ES-I3 (cell line): ENCODE data around the gene PIGBOS1.
A peak's percentile ranks its signal among the peaks of the same experiment; 100 is the strongest.

Experiments used
- H3K36me3 ChIP-seq: 2 replicates; pipeline ENCODE4 v1.6.1; 2013; ENCODE audit warnings: mild to moderate bottlenecking, low read length, control low read depth, moderate library complexity; ENCODE audit not compliant: insufficient read depth
- H3K4me1 ChIP-seq: 2 replicates; pipeline ENCODE4 v1.6.1; 2013; ENCODE audit warnings: mild to moderate bottlenecking, control low read depth, low read length; ENCODE audit not compliant: insufficient read depth
- H3K9ac ChIP-seq: 2 replicates; pipeline ENCODE4 v1.6.1; 2013; ENCODE audit warnings: low read depth, mild to moderate bottlenecking, low read length, moderate library complexity
- H3K9me3 ChIP-seq: 2 replicates; pipeline ENCODE4 v1.6.1; 2013; ENCODE audit warnings: mild to moderate bottlenecking, low read length, moderate library complexity; ENCODE audit not compliant: control insufficient read depth, insufficient read depth

The PIGBOS1 gene, protein sequence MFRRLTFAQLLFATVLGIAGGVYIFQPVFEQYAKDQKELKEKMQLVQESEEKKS

DNA sequence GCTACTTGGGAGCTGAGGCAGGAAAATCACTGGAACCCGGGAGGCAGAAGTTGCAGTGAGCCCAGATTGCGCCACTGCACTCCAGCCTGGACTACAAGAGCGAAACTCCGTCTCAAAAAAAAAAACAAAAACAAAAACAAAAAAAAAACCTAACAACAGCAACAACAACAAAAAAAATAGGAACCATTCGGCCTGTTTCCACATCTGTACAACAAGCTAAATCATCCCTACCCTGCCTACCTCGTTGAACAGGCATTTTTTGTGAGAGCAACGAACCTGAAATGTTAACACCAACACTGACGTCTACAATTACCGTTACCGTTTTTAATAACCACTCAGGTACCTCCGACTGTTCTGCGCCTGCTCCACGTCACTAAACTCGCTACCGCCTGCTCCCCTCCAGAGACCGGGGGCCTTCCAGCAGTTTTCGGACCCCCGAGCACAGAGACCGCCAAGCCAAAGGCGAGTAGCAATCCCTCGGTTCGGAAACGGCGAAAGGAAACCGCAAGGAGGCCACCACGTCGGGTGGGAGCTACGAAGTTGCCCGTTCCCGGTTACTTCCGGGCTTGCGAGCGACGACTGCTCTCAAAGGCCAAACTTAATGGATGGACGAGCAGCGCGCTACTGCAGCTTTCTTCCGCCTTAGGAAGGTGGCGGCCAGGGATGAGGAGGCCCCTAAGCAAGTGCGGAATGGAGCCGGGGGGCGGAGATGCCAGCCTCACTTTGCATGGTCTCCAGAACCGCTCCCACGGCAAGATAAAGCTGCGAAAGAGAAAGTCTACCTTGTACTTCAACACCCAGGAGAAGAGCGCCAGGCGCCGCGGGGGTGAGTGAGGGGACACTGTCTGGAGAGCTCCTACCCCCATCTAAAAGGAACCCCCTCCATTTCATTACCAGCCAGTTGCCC, at the start of gene PIGBOS1, which contains the start of gene PIGB:
TSS of gene PIGBOS1 (minus strand) at position 536 of the 907 bp plus-strand sequence. CDS start 1,331 bp downstream, outside the sequence.
TSS of gene PIGB (plus strand) at position 635 of the 907 bp plus-strand sequence. CDS start at position 664, 29 bp downstream.
- H3K9me3 ChIP-seq: no peaks in the 10 kb centered on the region
- peak within 1 kb of the TSS; percentile 75 for H3K9ac ChIP-seq
- no peaks in the 10 kb centered on the region; the same call in 1 of the 2 replicates for H3K36me3 ChIP-seq
- H3K4me1 ChIP-seq: peaks cover 6% of the 10 kb centered on the region

DNA sequence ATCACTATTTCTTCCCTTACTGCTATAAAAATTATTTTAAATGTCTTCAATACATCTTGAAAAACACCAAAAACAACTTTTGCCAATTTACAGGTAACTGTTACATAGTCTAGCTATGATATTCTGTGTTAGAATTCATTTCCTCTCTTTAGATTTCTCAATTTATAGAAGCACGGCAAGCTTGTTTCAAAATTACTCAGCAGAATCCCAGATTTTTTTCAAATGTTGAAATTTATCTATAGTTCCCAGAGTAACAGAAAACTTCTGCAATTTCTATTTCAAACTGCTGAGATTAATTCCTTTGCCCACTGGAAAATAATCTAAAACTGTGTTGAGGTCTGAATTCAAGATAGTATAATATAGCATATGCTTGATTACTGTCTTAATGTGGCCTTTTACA, 48.1 kb upstream of the PIGBOS1 start:
- H3K4me1 ChIP-seq: no peaks in the 10 kb centered on the region
- no peaks in the 10 kb centered on the region for H3K9me3 ChIP-seq
- H3K36me3 ChIP-seq: no peaks in the 10 kb centered on the region
- H3K9ac ChIP-seq: no peak overlapping the region

DNA sequence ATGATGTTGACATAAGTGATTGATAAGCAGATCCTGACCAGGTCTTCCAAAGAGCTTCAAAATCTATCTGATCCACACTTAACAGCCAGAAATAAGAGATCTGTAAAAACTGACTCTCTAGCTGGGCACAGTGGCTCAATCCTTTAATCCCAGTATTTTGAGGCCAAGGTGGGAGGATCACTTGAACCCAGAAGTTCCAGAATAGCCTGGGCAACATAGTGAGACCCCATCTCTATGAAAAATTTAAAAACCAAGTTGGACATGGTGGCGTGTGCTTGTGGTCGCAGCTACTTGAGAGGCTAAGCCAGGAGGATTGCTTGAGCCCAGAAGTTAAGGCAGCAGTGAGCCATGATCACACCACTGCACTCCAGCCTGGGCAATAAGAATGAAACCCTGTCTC, 43.7 kb upstream of the PIGBOS1 start:
- H3K9ac ChIP-seq: no peak overlapping the region
- no peaks in the 10 kb centered on the region; the same call in 1 of the 2 replicates for H3K4me1 ChIP-seq
- no peaks in the 10 kb centered on the region for H3K9me3 ChIP-seq
- H3K36me3 ChIP-seq: no peaks in the 10 kb centered on the region

DNA sequence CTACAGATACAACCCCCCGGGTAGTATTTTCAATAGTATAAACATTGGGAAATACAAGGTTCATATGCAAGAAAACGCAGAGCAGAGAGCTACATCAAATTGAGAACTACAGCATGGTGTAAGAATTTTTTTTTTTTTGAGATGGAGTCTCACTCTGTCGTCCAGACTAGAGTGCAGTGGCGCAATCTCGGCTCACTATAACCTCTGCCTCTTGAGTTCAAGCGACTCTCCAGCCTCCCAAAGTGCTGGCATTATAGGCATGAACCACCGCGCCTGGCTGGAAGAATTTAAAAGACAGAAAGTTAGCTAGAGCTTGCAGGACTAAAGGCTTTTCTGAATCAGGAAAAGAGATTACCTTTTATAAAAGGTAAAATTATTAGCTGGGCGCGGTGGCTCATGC, 42.1 kb upstream of the PIGBOS1 start:
- Histone ChIP-seq H3K9ac (no peak overlapping the region), H3K4me1 (no peaks in the 10 kb centered on the region; the same call in 1 of the 2 replicates), H3K36me3 (no peaks in the 10 kb centered on the region), H3K9me3 (no peaks in the 10 kb centered on the region)

DNA sequence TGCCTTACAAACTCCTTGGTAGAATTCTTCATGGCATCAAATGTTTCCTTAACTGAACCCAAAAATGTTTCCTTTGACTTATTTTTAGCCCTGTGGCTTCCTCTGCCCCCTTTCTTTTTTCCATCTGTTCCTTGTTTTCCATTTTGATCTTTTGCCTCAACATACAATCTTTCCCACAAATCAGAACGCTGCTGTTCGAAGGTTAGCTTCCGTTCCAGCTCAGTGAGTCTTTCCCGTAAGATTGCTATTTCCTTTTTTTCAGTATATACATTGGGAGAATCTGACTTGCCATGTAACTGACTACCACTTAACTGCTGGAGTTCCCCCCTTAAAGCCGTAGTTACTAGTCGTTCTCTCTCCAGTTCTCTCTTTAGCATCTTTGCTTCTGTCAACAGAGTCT, 41.3 kb upstream of the PIGBOS1 start:
- Histone ChIP-seq H3K4me1 (no peaks in the 10 kb centered on the region; the same call in 1 of the 2 replicates), H3K36me3 (no peaks in the 10 kb centered on the region), H3K9me3 (no peaks in the 10 kb centered on the region), H3K9ac (no peak overlapping the region)

DNA sequence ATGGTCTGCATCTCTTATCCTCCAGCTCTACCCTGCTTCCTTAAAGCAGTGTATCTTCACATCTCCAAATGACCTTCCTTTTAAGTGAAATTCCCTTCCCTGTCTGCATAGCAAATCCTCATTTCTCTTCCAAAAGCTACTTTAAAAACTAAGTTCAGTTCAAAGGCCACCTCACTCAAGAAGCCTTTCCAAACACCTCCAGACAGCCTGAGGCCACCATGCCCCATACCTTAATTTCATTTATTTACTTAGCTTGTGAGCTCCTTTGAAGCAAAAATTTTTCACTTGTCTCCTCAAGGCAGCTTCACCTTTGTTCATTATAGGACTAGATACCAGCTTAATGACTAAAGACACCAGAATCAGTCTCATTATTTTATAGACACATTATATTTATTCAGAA, 39.5 kb upstream of the PIGBOS1 start:
- H3K36me3 ChIP-seq: no peaks in the 10 kb centered on the region
- no peak overlapping the region for H3K9ac ChIP-seq
- H3K4me1 ChIP-seq: peaks cover 2% of the 10 kb centered on the region
- H3K9me3 ChIP-seq: no peaks in the 10 kb centered on the region

DNA sequence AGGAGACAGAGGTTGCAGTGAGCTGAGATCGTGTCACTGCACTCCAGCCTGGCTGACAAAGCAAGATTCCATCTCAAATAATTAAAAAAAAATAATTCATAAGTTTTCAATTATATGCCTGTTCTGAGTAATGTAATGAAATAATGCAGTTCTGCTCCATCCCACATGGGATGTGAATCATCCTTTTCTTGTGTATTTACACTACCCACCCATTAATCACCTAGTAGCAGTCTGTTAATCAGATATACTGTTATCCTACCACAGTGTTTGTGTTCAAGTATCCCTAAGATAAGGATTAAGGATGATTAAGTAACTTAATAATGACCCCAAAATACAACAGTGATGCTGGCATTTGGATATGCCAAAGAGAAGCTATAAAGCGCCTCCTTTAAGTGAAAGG, 38.9 kb upstream of the PIGBOS1 start:
- Histone ChIP-seq H3K4me1 (peaks cover 4% of the 10 kb centered on the region), H3K9ac (no peak overlapping the region), H3K9me3 (no peaks in the 10 kb centered on the region), H3K36me3 (no peaks in the 10 kb centered on the region)

DNA sequence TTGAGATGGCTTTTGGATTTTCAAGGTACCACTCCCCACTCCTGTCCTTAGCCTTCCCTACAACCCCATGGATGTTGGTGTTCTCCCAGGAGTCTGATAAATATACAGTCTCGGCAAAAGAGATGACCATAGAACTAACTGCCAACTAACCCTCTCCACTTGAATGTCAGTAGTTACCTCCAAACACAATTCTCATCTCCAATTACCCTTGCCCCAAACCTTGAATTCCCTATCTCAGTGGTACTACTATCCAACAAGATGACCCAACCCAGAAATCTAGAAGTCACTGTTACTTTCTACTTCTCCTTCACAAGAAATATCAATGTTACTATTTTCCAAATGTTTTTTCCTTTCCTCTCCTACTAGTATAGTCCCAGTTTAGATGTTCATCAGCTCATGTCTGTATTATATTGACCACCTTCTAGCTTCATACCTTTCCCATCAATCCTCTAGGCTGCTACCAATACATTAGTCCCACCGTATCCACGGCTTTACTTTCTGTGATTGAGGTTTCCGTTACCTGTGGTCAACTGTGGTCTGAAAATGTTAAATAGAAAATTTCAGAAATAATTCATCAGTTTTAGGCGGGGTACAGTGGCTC, 38.2 kb upstream of the PIGBOS1 start:
- Histone ChIP-seq H3K9me3 (no peaks in the 10 kb centered on the region), H3K9ac (no peak overlapping the region), H3K4me1 (peaks cover 4% of the 10 kb centered on the region), H3K36me3 (no peaks in the 10 kb centered on the region)

DNA sequence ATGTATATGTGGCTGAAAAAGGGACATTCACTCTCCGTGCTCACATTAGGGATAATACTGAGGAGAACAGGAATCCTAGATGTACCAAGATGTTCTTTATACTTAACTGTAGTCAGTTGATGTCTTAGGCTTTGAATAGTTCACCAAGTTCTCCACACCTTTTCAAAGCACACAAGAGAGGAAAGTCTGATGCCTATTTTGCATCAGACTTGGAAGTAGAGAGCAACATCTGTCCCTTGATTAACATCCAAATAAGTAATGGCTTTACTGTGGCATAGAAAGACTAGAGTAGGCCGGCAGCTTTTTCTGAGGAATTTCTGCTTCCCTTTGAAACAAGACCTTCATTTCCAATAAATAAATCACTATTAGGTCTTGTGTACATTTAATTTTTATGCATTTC, 34.1 kb upstream of the PIGBOS1 start:
- Histone ChIP-seq H3K4me1 (peaks cover 11% of the 10 kb centered on the region), H3K9me3 (no peaks in the 10 kb centered on the region), H3K36me3 (no peaks in the 10 kb centered on the region), H3K9ac (no peak overlapping the region)

DNA sequence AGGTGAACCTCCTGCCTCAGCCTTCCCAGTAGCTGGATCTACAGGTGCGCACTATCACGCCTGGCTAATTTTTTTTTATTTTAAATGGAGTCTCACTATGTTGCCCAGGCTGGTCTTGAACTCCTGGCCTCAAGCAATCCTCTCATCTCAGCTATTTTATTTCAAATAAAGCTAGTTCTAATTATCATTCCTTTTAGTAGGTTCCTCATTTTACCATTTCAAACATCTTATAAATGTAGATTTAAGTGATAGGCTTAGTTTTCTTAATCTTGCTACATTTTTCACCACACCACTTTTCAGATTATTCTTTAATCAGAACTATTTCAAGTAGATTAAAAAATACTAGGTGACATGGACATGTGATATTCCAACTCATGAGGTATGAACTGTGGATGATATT, 30.4 kb upstream of the PIGBOS1 start:
- Histone ChIP-seq H3K9me3 (no peaks in the 10 kb centered on the region), H3K4me1 (peaks cover 19% of the 10 kb centered on the region), H3K36me3 (no peaks in the 10 kb centered on the region), H3K9ac (no peak overlapping the region)

DNA sequence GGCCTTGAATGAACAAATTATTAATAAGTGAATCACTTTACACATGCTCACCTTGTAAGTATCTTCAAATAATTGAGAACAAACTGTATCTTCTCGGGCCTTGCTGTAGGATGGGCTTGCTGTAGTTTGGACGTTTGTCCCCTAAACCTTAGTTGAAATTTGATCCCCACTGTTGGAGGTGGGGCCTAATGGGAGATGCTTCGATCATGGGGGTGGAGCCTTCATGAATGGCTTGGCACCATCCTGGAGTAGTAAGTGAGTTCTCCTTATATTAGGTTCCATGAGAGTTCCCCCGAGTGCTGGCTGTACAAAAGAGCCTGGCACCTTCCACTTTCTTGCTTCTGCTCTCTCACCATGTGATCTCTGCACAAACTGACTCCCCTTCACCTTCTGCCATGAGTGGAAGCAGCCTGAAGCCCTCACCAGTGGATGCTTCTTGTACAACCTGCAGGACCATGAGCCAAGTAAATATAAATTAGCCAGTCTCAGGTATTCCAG, 29.4 kb upstream of the PIGBOS1 start:
- Histone ChIP-seq H3K36me3 (no peaks in the 10 kb centered on the region), H3K4me1 (peaks cover 26% of the 10 kb centered on the region)

DNA sequence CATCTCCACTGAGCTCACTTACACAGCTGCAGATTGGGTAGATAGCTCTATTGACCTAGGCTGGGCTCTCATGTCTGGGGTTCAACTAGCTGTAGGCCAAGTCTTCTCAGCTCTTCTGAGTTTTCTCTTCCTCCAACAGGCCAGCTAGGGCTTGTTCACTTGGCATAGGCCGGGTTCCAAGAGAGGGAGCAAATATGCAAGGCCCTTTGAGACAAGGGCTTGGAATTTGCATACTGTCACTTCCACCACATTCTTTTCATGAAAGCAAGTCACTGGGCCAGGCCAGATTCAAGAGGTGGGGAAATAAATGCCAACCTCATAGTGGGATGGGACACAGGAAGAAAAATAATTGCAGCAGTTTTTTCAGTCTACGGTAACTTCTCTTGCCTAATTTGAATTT, 25.3 kb upstream of the PIGBOS1 start:
- H3K9me3 ChIP-seq: no peaks in the 10 kb centered on the region
- peaks cover 30% of the 10 kb centered on the region for H3K4me1 ChIP-seq
- H3K36me3 ChIP-seq: no peaks in the 10 kb centered on the region
- no peak overlapping the region for H3K9ac ChIP-seq

More for the DNA sequence above, 29.4 kb upstream of the PIGBOS1 start:
- H3K9me3 ChIP-seq: no peaks in the 10 kb centered on the region
- H3K9ac ChIP-seq: no peak overlapping the region

DNA sequence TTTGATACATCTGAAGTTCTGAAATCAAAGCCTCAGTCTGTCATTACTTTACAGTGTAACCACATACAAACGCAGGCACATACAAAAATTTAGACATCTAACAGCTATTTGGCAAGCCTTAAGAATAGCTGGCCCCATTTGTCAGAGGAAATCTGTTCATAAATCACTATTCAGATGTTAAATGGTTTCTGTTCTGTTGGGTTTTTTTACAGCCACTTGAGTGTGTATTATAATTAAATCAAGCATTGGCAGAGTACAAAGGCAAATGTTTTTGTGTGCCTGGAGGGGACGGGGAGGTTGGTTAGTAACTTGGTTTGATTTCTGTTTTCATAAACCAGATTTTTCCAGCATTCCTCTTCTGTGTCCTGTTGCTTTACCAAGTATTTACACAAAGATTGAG, 24.2 kb upstream of the PIGBOS1 start:
- no peaks in the 10 kb centered on the region for H3K9me3 ChIP-seq
- peaks cover 25% of the 10 kb centered on the region for H3K4me1 ChIP-seq
- H3K36me3 ChIP-seq: no peaks in the 10 kb centered on the region
- H3K9ac ChIP-seq: no peak overlapping the region

DNA sequence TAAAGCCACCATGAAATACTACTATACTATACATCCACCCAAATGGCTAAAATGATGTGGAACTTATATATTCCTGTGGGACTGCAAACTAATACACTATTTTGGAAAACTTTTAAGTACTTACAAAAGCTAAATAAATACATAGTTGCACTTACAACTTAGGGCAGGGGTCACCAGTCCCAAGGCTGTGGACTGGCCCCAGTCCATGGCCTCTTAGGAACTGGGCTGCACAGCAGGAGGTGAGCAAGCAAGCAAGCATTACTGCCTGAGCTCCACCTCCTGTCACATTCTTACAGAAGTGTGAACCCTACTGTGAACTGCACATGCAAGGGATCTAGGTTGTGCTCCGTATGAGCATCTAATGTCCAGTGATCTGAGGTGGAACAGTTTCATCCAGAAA, 18.2 kb upstream of the PIGBOS1 start:
- H3K36me3 ChIP-seq: no peaks in the 10 kb centered on the region
- H3K9me3 ChIP-seq: no peaks in the 10 kb centered on the region
- H3K9ac ChIP-seq: no peak overlapping the region
- H3K4me1 ChIP-seq: no peaks in the 10 kb centered on the region
